Testis (tissue), 3 donors: ENCODE data around the gene KREMEN2. TPM values are rescaled to one million over a fixed set of nuclear protein-coding genes. Genes with fewer than 3 reads are reported as not detected.

Source experiments
- DNase-seq: peaks from one replicate; pipeline ENCODE4 v3.0.0-alpha.2; 2019
- H3K27ac ChIP-seq, 2 donors: fragments of 200-600 bp; sonication (generic); one replicate each; pipeline ENCODE4 v1.5.1; 2019
- H3K27me3 ChIP-seq: fragments of 200-600 bp; sonication (generic); one replicate; pipeline ENCODE4 v1.5.1; 2019
- H3K36me3 ChIP-seq: fragments of 200-600 bp; sonication (generic); one replicate; pipeline ENCODE4 v1.5.1; 2017; ENCODE audit warnings: low read depth; ENCODE audit errors: missing control alignments
- H3K4me1 ChIP-seq: fragments of 200-600 bp; sonication (generic); one replicate; pipeline ENCODE4 v1.5.1; 2019
- H3K4me3 ChIP-seq, 2 donors: fragments of 200-600 bp; sonication (generic); one replicate each; pipeline ENCODE4 v1.5.1; 2017 to 2019
- H3K9me3 ChIP-seq: fragments of 200-600 bp; sonication (generic); one replicate; pipeline ENCODE4 v1.5.1; 2017
- CTCF ChIP-seq, 3 experiments: fragments of 450-650 bp in 2 of 3; fragments of 200-600 bp in 1 of 3; sonication (generic) in 1 of 3; IDR thresholded peaks; one replicate each; pipeline ENCODE4 v1.5.1; 2016 to 2019; ENCODE audit warnings: antibody characterized with exemption in 3 of 3, mild to moderate bottlenecking in 2 of 3, moderate library complexity in 1 of 3
- POLR2A ChIP-seq: fragments of 450-650 bp; IDR thresholded peaks from one replicate; pipeline ENCODE4 v1.6.1; 2017; ENCODE audit warnings: antibody characterized with exemption, mild to moderate bottlenecking, moderate library complexity
- WGBS, 2 donors: methylation state at CpG; one replicate each; pipeline ENCODE4 v1.1.5; 2018; 5-methylcytosine and 5-hydroxymethylcytosine counted together
- intact Hi-C: fragments of 100-400 bp; cut with DNase I; formaldehyde crosslinking; loops from one replicate; pipeline ENCODE4 v1.15.1; 2023; ENCODE audit warnings: low total_unique reads
- polyA plus RNA-seq: library from polyadenylated mRNA; stranded (reverse); fragments of 350-450 nt; fragmentation: Illumina TruSeq; extraction: RNeasy Lipid Tissue Mini Kit (QIAGEN cat#74804); gene quantifications from one replicate; pipeline ENCODE4 v1.2.3, GENCODE V29; 2014; ENCODE audit warnings: low read depth, low replicate concordance; ENCODE audit not compliant: insufficient read depth
- total RNA-seq, 2 donors: library from RNA; depleted of rRNA; stranded (reverse); fragments of >200 nt; gene quantifications; one replicate each; pipeline ENCODE4 v1.2.3, GENCODE V29; 2016

Gene KREMEN2
- total and polyA plus RNA-seq, 3 donors from 2014 or later, result 0.86 to 1.7 (median 1.7) TPM

DNA sequence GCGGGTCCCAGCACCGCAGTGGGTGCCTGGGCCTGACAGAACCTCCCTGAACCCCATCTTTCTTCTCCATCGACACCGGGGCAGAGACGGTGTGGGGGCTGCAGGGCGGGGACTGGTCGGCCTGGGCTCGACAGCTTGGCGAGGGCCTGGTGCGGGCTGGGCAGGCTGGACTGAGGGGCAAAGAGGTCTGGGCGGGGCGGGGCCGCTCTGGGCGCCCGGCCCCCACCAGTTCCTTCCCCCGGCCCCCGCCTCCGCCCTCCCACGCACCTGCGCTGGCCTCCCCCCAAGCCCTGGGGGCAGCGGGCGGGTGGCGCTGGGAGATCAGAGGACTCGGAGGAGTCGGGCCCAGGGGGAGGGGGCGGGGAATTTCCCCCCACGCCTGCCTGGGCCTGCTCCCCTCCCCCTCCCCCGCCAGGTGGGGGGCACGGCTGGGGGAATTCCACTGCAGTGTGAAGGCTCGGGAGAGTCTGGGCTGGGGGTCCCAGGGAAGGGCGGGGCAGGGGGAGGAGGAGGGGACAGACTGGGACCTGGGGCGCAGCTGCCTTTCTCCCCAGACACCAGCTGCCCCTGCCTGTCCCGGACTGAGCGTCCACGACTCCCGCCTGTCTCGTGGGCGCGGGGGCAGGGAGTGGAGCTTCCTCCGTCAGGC lies 877 bp upstream of the KREMEN2 start:
- H3K27me3 ChIP-seq, result no peaks in the 10 kb centered on the region
- no peaks in the 10 kb centered on the region for H3K9me3 ChIP-seq
- H3K36me3 ChIP-seq, result no peaks in the 10 kb centered on the region
- H3K4me1 ChIP-seq, result peaks cover 19% of the 10 kb centered on the region
- intact Hi-C loops, result no loop called here
- DNase-seq, result no peak
- TF ChIP-seq POLR2A (no peak), CTCF (IDR thresholded peaks at IDR 0.05) (no peak)
- H3K27ac ChIP-seq, result no peak overlapping the region
- H3K4me3 ChIP-seq, result peak overlapping the region in 1 of 2 donors; percentile 38
- WGBS, 2 donors, result 0 to 1% methylated on average over 15 to 36 of the region's 40 CpGs

GRCh38 chr16:2964475-2965336 lies 631 bp downstream of the KREMEN2 start:
- H3K4me1 ChIP-seq, result peaks cover 21% of the 10 kb centered on the region
- intact Hi-C loops, result no loop called here
- H3K9me3 ChIP-seq, result no peaks in the 10 kb centered on the region
- H3K27ac ChIP-seq, result no peak overlapping the region
- H3K27me3 ChIP-seq, result no peaks in the 10 kb centered on the region
- WGBS, 2 donors, result 1 to 3% methylated on average over 11 to 53 of the region's 68 CpGs
- TF ChIP-seq CTCF (IDR thresholded peaks at IDR 0.05) (no peak), POLR2A (no peak)
- peak; percentile 56 for DNase-seq
- peak overlapping the region; percentile 6 to 38 for H3K4me3 ChIP-seq
- no peaks in the 10 kb centered on the region for H3K36me3 ChIP-seq

DNA sequence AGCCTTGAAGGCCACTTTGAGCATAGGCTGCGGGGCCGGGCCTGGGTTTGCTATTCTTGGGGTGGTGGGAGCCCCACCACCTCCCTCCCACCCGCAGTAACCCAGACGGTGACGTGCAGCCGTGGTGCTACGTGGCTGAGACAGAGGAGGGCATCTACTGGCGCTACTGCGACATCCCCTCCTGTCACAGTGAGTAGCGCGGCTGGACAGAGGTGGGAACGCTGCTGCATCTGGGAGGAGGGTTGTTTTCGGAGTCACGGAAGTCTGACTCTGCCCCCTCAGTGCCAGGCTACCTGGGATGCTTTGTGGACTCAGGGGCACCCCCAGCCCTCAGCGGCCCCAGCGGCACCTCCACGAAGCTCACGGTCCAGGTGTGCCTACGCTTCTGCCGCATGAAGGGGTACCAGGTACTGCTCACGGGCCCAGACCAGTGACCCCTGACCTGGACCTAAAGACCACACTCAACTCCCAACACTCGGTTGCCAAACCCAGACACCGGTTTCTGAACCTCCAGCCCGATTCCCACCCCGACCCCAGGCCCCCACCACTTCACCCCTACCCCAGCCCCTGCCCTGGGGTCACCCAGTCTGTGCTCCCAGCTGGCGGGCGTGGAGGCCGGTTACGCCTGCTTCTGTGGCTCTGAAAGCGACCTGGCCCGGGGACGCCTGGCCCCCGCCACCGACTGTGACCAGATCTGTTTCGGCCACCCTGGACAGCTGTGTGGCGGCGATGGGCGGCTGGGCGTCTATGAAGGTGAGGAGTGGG lies 2.1 kb downstream of the KREMEN2 start:
- no peaks in the 10 kb centered on the region for H3K9me3 ChIP-seq
- peaks cover 29% of the 10 kb centered on the region for H3K4me1 ChIP-seq
- WGBS, 2 donors, result 25 to 42% methylated on average over 16 to 25 of the region's 39 CpGs
- no peak for TF ChIP-seq POLR2A
- no peak for TF ChIP-seq CTCF (IDR thresholded peaks at IDR 0.05)
- no peak overlapping the region for H3K27ac ChIP-seq
- no peaks in the 10 kb centered on the region for H3K36me3 ChIP-seq
- intact Hi-C loops, result no loop called here
- H3K27me3 ChIP-seq, result no peaks in the 10 kb centered on the region
- H3K4me3 ChIP-seq, result no peak overlapping the region
- DNase-seq, result no peak

GRCh38 chr16:2966808-2967191 lies 2.7 kb downstream of the KREMEN2 start:
- peaks cover 29% of the 10 kb centered on the region for H3K4me1 ChIP-seq
- peak overlapping the region in 1 of 2 donors; percentile 15 for H3K4me3 ChIP-seq
- intact Hi-C loops, result no loop called here
- no peaks in the 10 kb centered on the region for H3K27me3 ChIP-seq
- WGBS, 2 donors, result 0% methylated on average over 12 of the region's 46 CpGs; no CpG with 5 or more reads in 1 of the 2 donors
- DNase-seq, result no peak
- H3K9me3 ChIP-seq, result no peaks in the 10 kb centered on the region
- no peaks in the 10 kb centered on the region for H3K36me3 ChIP-seq
- no peak overlapping the region for H3K27ac ChIP-seq
- TF ChIP-seq POLR2A, result no peak
- TF ChIP-seq CTCF (IDR thresholded peaks at IDR 0.05), result no peak
